Endothelial cell of umbilical vein (primary cell): ENCODE results near the gene TCF7. TPM values are rescaled to one million over a fixed set of nuclear protein-coding genes. Genes with fewer than 3 reads are reported as not detected.

Experiments
- BruUV-seq: library from RNA; stranded (reverse); fragments of 400-500 nt; replicated peaks from 2 replicates; lab custom pipeline; 2021; lab: Mats Ljungman, UMichigan
- CTCF ChIA-PET: fragments of 300-600, 350-600 bp; sonication (Branson Sonifier 250); formaldehyde crosslinking; loops from one replicate; lab custom pipeline; 2021; ENCODE audit warnings: antibody characterized with exemption, inconsistent platforms; lab: Charles Lee
- POLR2A ChIA-PET: fragments of 300-600, 350-600 bp; sonication (Branson Sonifier 250); formaldehyde crosslinking; loops from one replicate; lab custom pipeline; 2021; ENCODE audit warnings: antibody characterized with exemption, inconsistent platforms; lab: Charles Lee
- DNase-seq: peaks from one replicate; pipeline ENCODE4 v3.0.0-alpha.2; 2011; ENCODE audit warnings: low read depth, low spot score
- FAIRE-seq: peaks from 2 replicates; lab custom pipeline; 2011; peaks lifted over from hg19 to GRCh38; lab: Jason Lieb, UNC
- H2AFZ ChIP-seq: 2 replicates; pipeline ENCODE4 v1.6.0; 2012; ENCODE audit warnings: low read depth, low read length, control low read depth, inconsistent platforms
- H3K27ac ChIP-seq: 2 replicates; pipeline ENCODE4 v1.5.1; 2011; ENCODE audit warnings: low read depth, mild to moderate bottlenecking, control low read depth, low read length, moderate library complexity; ENCODE audit not compliant: insufficient read depth
- H3K27me3 ChIP-seq, 2 experiments: 2 replicates each; pipeline versions ENCODE4 v1.6.0 to v1.6.1; 2011; ENCODE audit warnings: low read length in 2 of 2, mixed read lengths in 1 of 2; ENCODE audit not compliant: control insufficient read depth in 2 of 2, insufficient read depth in 2 of 2
- H3K36me3 ChIP-seq, 2 experiments: 2 replicates in 1 of 2; 3 replicates in 1 of 2; pipeline ENCODE4 v1.5.1; 2011; ENCODE audit warnings: low read length in 2 of 2, mild to moderate bottlenecking in 1 of 2, moderate library complexity in 1 of 2; ENCODE audit not compliant: control insufficient read depth in 2 of 2, insufficient read depth in 2 of 2; ENCODE audit errors: extremely low read depth in 1 of 2
- H3K4me1 ChIP-seq: 3 replicates; pipeline ENCODE4 v1.5.1; 2011; ENCODE audit warnings: mild to moderate bottlenecking, low read length; ENCODE audit not compliant: control insufficient read depth, insufficient read depth; ENCODE audit errors: extremely low read depth
- H3K4me2 ChIP-seq: 2 replicates; pipeline ENCODE4 v1.6.1; 2011; ENCODE audit warnings: low read length, control low read depth, mixed read lengths; ENCODE audit not compliant: insufficient read depth
- H3K4me3 ChIP-seq, 3 experiments: fragments of 200-600 bp in 1 of 3; sonication (generic), shearing (Covaris generic) in 1 of 3; replicated peaks in 1 of 3; 2 replicates each; pipeline ENCODE4 v1.5.1; 2011 to 2016; ENCODE audit warnings: control low read depth in 3 of 3, low read length in 3 of 3, mild to moderate bottlenecking in 2 of 3, inconsistent platforms in 1 of 3, low read depth in 1 of 3, moderate library complexity in 1 of 3; ENCODE audit not compliant: insufficient read depth in 1 of 3
- H3K79me2 ChIP-seq: 2 replicates; pipeline ENCODE4 v1.6.0; 2012; ENCODE audit warnings: low read length, inconsistent platforms; ENCODE audit not compliant: control insufficient read depth, insufficient read depth
- H3K9ac ChIP-seq: replicated peaks from 2 replicates; pipeline ENCODE3; 2011; ENCODE audit warnings: low read length, control low read depth; ENCODE audit not compliant: insufficient read depth; ENCODE audit errors: extremely low read depth
- H3K9me1 ChIP-seq: replicated peaks from 3 replicates; pipeline ENCODE4 v1.6.0; 2011; ENCODE audit warnings: mild to moderate bottlenecking, low read length; ENCODE audit not compliant: control insufficient read depth, insufficient read depth; ENCODE audit errors: extremely low read depth
- H3K9me3 ChIP-seq: replicated peaks from 2 replicates; pipeline ENCODE4 v1.5.1; 2012; ENCODE audit warnings: low read length, inconsistent platforms; ENCODE audit not compliant: control insufficient read depth, insufficient read depth
- H4K20me1 ChIP-seq: replicated peaks from 2 replicates; pipeline ENCODE3; 2011; ENCODE audit warnings: mild to moderate bottlenecking, low read length; ENCODE audit not compliant: control insufficient read depth, insufficient read depth; ENCODE audit errors: extremely low read depth
- CTCF ChIP-seq, 2 donors: IDR thresholded peaks; 1 replicate in 1 of 2; 2 replicates in 1 of 2; pipeline ENCODE4 v1.5.1; 2011; ENCODE audit warnings: low read length in 2 of 2, mild to moderate bottlenecking in 2 of 2, moderate library complexity in 2 of 2, control low read depth in 1 of 2, inconsistent platforms in 1 of 2, low read depth in 1 of 2; ENCODE audit not compliant: insufficient read depth in 1 of 2; ENCODE audit errors: extremely low read depth in 1 of 2
- EZH2 ChIP-seq: IDR thresholded peaks from 2 replicates; pipeline ENCODE4 v1.6.1; 2012; ENCODE audit warnings: borderline replicate concordance, low read depth, mild to moderate bottlenecking, moderate library complexity, low read length, inconsistent platforms; ENCODE audit not compliant: severe bottlenecking
- GATA2 ChIP-seq: IDR thresholded peaks from 2 replicates; pipeline ENCODE4 v1.7.0; 2011; ENCODE audit warnings: low read depth, mild to moderate bottlenecking, moderate library complexity, mixed read lengths, low read length; ENCODE audit not compliant: insufficient read length, insufficient read depth
- JUN ChIP-seq: IDR thresholded peaks from 2 replicates; pipeline ENCODE4 v1.6.1; 2011; ENCODE audit warnings: borderline replicate concordance, low read depth; ENCODE audit not compliant: insufficient read length, insufficient read depth
- dilution Hi-C: fragments of 300-500 bp; cut with MboI; formaldehyde crosslinking; loops from one replicate; pipeline ENCODE4 v1.15.0; 2019; ENCODE audit warnings: low sequenced_read_pairs; ENCODE audit not compliant: extremely low pct_ligation_motif_present
- intact Hi-C: fragments of 100-400 bp; cut with micrococcal nuclease; formaldehyde crosslinking; loops from one replicate; pipeline ENCODE4 v1.10.0; 2022
- polyA plus RNA-seq, 4 experiments: library from polyadenylated mRNA; depleted of rRNA in 3 of 4; stranded (reverse) in 3 of 4; unstranded in 1 of 4; fragments of >200 nt; gene quantifications; 2 replicates each; pipeline versions ENCODE4 v1.2.1 to v1.2.3, GENCODE V29; 2011 to 2012; ENCODE audit warnings: missing spikeins in 1 of 4
- total RNA-seq: library from RNA; stranded (reverse); gene quantifications from 2 replicates; pipeline ENCODE4 v1.2.3, GENCODE V29; 2021

The TCF7 gene
- total and polyA plus RNA-seq, 2 donors (not counting 3 experiments of a cell fraction or from before 2014, with no cell fraction given), result 1.8 to 2.5 TPM

DNA sequence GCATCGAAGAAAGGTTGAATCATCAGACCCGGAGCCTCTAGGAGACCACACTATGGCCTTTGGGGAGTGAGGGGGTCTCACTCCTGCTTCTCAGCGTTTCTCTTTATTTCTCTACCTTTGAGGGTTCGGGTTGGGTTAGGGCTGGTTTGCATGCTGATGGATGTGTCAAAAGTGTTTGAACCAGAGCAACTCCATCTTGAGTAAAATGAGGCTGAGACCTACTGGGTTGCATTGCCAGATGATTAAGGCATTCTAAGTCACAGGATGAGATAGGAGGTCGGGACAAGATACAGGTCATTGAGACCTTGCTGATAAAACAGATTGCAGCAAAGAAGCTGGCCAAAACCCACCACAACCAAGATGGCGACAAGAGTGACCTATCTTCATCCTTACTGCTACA lies 44.9 kb upstream of the TCF7 start:
- Histone ChIP-seq H3K4me1 (no peaks in the 10 kb centered on the region), H3K36me3 (no peaks in the 10 kb centered on the region), H3K9me1 (no peaks in the 10 kb centered on the region), H3K27me3 (peaks cover 22 to 25% of the 10 kb centered on the region in 2 experiments), H3K27ac (no peak overlapping the region), H3K9me3 (no peaks in the 10 kb centered on the region), H3K4me2 (no peak overlapping the region), H3K79me2 (no peaks in the 10 kb centered on the region), H3K4me3 (no peak overlapping the region), H4K20me1 (no peaks in the 10 kb centered on the region), H2AFZ (no peak overlapping the region), H3K9ac (no peak overlapping the region)
- dilution Hi-C loops, result no loop called here
- intact Hi-C loops, result no loop called here
- POLR2A ChIA-PET, result no interaction called here
- FAIRE-seq (no peak), DNase-seq (no peak)
- BruUV-seq, result no TSS peak
- TF ChIP-seq EZH2 (no peak), GATA2 (no peak), CTCF (IDR thresholded peaks at IDR 0.05; ENCODE audit: extremely low read depth in 1 of 2, insufficient read depth in 1 of 2, low read depth in 1 of 2, low read length in 2 of 2) (no peak), JUN (no peak)
- CTCF ChIA-PET, result interaction anchor here (1.0 to 6.3 kb wide), 3 partner anchors 30 to 71 kb away, joined by 3 to 42 read pairs (median 4); no protein-coding TSS in a partner anchor
